Effector memory CD8-positive, alpha-beta T cell (primary cell): Measurements from ENCODE around the gene MAD2L1BP.

ENCODE experiments used
- ATAC-seq: fragments of 150-1000 bp; cut with Tn5 transposase; replicated peaks from 2 replicates; pipeline ENCODE4 v1.10.0; 2021; ENCODE audit warnings: mild to moderate bottlenecking, moderate library complexity
- DNase-seq, 3 experiments: peaks; one replicate each; pipeline ENCODE4 v3.0.0; 2021
- H3K27ac Mint-ChIP-seq, 2 donors: one replicate each; pipeline ENCODE4 v1.8.0; 2022; ENCODE audit warnings: mild to moderate bottlenecking in 2 of 2, mixed read lengths in 2 of 2, moderate library complexity in 2 of 2
- H3K27me3 Mint-ChIP-seq, 2 donors: one replicate each; pipeline ENCODE4 v1.8.0; 2022; ENCODE audit warnings: mixed read lengths in 2 of 2
- H3K36me3 Mint-ChIP-seq: one replicate; pipeline ENCODE4 v1.8.0; 2022; ENCODE audit warnings: mild to moderate bottlenecking, moderate library complexity, mixed read lengths; ENCODE audit not compliant: insufficient read depth
- H3K4me1 Mint-ChIP-seq, 2 donors: one replicate each; pipeline ENCODE4 v1.8.0; 2022; ENCODE audit warnings: low read depth in 2 of 2, mixed read lengths in 2 of 2
- H3K4me3 Mint-ChIP-seq, 2 donors: one replicate each; pipeline ENCODE4 v1.8.0; 2022; ENCODE audit warnings: mild to moderate bottlenecking in 2 of 2, mixed read lengths in 2 of 2, moderate library complexity in 2 of 2
- H3K9me3 Mint-ChIP-seq, 2 donors: one replicate each; pipeline ENCODE4 v1.8.0; 2022; ENCODE audit warnings: mixed read lengths in 2 of 2

Gene MAD2L1BP

DNA sequence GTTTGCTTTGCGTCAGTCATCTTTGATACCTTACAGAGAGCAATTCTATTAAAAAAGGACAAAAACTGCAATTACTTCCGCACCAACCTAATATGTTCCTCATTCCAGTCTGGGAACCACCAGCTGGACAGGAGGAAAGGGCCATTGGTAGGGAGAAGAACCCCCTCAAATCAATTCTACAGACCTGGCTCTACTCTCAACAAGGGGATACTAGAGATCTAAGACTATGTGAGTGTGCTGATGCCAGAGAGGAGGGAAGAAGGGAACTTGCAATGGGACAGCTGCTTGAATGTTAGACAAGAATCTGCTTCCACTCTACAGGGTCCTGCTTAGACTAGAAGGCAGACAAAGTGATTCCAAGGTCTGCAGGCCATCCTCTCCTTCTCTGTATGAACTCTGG is 38.7 kb downstream of the MAD2L1BP start:
- no peak for ATAC-seq
- Mint-ChIP-seq H3K4me3 (no peak overlapping the region), H3K4me1 (no peaks in the 10 kb centered on the region), H3K9me3 (no peaks in the 10 kb centered on the region), H3K27me3 (no peaks in the 10 kb centered on the region), H3K36me3 (peaks cover 52% of the 10 kb centered on the region), H3K27ac (no peak overlapping the region)
- DNase-seq: no peak

DNA sequence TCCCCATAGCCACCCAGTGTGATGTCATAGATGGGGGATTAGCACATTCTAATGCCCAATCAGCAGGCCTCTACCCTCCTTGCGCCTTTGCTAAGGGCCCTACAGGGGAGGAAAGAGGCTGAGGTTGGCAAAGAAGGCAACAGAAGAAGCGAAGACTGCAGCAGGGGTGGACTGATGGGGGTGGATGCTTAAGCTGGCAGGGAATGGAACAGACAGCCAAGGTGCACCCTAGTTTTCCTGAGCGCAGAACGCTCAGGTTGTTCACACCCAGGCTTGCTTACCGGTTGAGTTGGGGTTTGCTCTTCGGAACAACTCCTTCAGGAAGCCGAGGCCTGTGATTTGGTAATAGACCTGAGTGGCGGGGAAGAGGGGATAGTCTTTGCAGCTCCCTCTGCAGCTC is 39.3 kb downstream of the MAD2L1BP start:
- H3K36me3 Mint-ChIP-seq: peaks cover 55% of the 10 kb centered on the region
- no peak overlapping the region for H3K4me3 Mint-ChIP-seq
- no peak for DNase-seq
- no peaks in the 10 kb centered on the region for H3K4me1 Mint-ChIP-seq
- H3K9me3 Mint-ChIP-seq: no peaks in the 10 kb centered on the region
- H3K27ac Mint-ChIP-seq: peak overlapping the region in 1 of 2 donors; percentile 57
- ATAC-seq: no peak
- no peaks in the 10 kb centered on the region for H3K27me3 Mint-ChIP-seq

DNA sequence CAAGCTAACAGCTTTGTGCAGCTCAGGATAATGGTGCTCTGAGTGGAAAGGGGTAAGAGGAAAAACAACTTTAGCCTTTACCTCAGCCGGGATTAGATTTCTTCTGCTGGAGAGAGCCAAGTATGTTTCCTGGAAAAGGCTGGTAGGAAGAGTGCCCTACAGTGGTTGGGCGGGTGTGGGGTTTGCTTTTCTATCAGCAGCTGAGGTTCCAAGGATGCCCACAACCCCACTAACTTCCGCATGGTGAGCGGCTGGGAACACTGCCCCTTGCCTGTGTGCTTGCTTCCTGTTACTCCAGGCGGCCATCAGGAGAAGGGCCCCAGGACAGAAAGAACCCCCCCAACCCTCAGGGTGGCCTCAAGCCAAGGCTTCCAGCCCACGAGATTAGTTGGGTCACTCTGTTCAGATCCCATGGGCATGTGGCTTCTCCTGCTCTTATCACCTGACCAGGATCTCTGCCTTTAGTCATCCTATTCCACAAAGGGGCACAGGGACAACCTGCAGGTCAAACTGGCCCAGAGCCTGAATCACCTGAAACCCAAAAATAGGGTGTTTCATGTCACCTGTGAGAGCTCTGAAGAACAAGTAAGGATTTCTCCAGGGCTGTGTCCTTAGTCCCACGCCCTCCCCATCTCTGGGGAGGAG is 41.4 kb downstream of the MAD2L1BP start:
- Mint-ChIP-seq H3K27me3 (no peaks in the 10 kb centered on the region), H3K4me3 (no peak overlapping the region), H3K36me3 (peaks cover 55% of the 10 kb centered on the region), H3K4me1 (peaks cover 0 to 1% of the 10 kb centered on the region in 2 donors), H3K27ac (no peak overlapping the region), H3K9me3 (no peaks in the 10 kb centered on the region)
- no peak for DNase-seq
- ATAC-seq: no peak

DNA sequence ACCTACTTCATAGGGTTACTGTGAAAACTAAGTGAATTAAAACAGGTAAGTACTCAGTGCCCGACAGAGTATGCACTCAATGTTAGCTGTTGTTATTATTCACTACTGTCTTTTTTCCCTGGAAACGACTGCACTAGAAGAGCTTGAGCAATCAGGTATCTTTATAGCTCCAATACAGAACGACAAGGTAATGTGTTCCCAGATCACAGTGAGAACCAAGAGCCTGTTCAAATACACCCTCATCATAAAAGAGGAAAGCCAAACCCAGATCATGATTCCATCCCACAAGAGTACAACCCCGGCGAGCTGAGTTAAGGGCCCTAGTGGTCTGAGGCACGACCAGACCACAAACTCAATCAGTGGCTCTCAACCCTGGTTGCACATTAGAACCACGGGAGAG is 42.1 kb downstream of the MAD2L1BP start:
- Mint-ChIP-seq H3K9me3 (no peaks in the 10 kb centered on the region), H3K27me3 (no peaks in the 10 kb centered on the region), H3K4me3 (no peak overlapping the region), H3K27ac (no peak overlapping the region), H3K36me3 (peaks cover 48% of the 10 kb centered on the region), H3K4me1 (peaks cover 2 to 8% of the 10 kb centered on the region in 2 donors)
- no peak for DNase-seq
- no peak for ATAC-seq

DNA sequence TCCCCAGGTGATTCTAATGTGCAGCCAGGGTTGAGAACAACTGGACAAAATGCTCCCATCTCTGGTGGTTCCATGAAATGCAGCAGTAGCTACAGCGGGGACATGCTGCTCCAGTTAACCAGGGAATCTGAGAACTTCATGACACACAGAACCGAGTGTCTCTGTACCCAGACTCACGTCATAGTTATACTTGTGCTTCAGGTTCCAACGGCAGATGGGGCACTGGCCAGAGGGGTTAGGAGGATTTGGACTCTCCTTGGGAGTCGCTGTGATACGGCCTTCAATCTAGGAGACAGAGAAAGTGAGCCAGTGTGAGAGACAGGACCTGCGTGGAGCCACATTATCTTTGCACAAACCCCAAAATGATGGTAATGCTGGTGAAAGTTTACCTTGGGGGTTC is 42.7 kb downstream of the MAD2L1BP start:
- no peak for DNase-seq
- ATAC-seq: no peak
- peaks cover 6 to 13% of the 10 kb centered on the region in 2 donors for H3K4me1 Mint-ChIP-seq
- H3K4me3 Mint-ChIP-seq: no peak overlapping the region
- no peak overlapping the region for H3K27ac Mint-ChIP-seq
- H3K36me3 Mint-ChIP-seq: peaks cover 45% of the 10 kb centered on the region
- no peaks in the 10 kb centered on the region for H3K9me3 Mint-ChIP-seq
- H3K27me3 Mint-ChIP-seq: no peaks in the 10 kb centered on the region

DNA sequence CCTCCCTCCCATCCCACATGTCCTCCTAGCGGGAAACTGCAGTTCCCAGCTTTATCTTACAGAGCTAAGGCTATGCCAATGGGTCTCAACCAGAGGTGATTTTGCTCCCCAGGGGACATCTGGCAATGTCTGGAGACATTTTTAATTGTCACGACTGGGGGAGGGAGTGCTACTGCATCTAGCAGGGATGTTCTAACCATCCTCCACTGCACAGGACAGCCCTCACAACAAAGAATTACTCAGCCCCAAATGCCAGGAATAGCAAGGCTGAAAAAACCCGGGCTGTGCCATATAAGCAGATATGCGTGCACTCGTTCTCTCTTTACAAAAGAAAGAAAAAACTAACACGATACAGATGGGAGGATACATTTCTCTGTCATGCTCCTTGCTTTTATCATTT is 43.4 kb downstream of the MAD2L1BP start:
- Mint-ChIP-seq H3K4me3 (no peak overlapping the region), H3K4me1 (peaks cover 10 to 18% of the 10 kb centered on the region in 2 donors), H3K9me3 (no peaks in the 10 kb centered on the region), H3K36me3 (peaks cover 39% of the 10 kb centered on the region), H3K27me3 (no peaks in the 10 kb centered on the region), H3K27ac (no peak overlapping the region)
- no peak for DNase-seq
- ATAC-seq: no peak

DNA sequence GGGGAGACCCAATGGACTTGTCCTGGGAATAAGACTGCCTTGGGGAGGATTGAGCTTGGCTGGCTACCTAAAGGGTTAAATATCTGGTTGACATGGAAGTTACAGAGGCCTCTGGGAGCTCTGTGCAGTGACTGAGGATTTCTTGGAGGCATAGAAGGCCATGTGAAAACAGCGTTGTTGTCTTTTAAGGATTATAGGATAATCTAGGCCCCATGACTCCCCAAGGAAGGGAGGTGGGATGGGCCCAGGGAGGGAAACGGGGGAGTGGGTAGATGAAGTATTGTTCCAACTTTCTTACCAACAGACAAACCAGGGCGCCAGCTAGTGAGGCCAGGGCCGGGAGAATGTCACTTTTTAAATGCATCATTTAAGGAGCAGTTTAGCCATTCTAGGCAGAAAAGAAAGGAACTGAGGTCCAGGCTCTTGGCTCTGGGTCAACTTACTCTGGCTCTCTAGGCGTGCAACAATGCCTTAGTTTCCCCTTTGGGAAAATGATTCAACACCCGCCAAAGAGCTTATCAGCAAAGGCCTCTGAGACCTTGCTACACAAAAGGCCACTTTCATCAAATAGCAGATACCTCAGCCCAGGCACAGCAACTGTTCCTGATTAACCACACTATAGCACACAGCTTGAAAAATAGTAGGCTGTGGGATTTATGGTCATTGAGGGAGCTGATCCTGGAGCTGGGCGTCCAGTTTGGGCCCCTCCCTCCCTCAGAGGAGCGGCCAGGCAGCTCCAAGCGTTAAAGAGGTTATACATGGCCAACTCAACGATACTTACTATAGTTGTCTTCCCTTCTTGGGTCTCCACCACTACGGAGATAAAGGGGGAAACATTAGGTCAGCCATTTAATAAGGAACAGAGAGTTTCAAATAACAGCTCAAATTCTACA is 44.9 kb downstream of the MAD2L1BP start:
- Mint-ChIP-seq H3K4me3 (no peak overlapping the region), H3K27me3 (no peaks in the 10 kb centered on the region), H3K27ac (no peak overlapping the region), H3K9me3 (no peaks in the 10 kb centered on the region), H3K4me1 (peaks cover 14 to 30% of the 10 kb centered on the region in 2 donors), H3K36me3 (peaks cover 27% of the 10 kb centered on the region)
- ATAC-seq: no peak
- DNase-seq: no peak

DNA sequence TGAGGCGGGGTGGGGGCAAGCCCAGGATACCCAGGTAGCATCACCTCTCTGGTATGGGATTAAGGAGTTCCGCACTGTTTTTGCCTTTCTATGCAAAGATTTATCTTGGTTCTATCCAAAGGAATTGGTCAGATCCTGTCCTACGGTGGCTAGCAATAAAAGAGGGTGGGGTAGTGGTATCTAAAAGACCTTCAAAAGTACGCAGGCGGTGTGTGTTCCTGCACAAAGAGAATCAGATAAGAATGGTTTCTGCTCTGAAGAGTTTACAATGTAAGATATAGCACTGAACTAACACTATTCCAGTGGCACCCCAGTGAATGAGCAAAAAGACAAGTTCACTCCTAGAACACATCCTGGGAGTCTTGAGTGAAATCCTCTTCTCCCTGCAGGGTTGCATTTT is 45.7 kb downstream of the MAD2L1BP start:
- no peak for ATAC-seq
- peaks cover 15 to 34% of the 10 kb centered on the region in 2 donors for H3K4me1 Mint-ChIP-seq

DNA sequence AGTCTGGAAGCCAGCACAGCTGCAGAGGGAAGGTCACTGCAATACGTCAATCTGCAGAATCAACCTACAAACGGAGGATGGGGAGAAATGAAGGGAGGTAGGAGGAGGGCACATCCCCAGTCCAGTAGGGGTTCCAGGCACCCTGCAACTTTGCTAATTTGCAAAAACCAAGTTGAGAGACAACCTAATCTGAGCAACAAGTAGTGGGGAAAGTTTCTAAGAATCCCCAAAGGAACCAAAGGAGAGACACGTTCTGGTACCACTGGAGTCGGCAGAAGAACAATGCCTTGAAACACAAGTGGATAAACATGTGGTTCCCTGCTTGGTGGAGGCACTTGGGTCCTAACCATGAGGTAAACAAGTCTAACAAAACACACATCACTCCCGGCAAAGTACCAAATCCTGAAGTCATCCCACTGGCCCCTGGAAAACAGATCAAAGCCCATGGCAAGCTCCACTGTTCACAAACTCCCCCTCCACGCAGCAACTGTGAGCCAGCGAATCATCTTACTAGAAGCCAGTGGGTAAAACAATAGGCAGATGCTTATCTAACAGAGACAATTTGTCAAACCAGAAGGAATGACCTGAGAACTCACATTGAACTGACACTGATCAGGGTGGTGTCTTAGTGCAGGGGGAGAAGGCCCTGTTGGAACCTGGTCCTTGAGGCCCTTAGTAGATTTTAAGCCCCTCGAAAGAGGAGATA is 47.2 kb downstream of the MAD2L1BP start:
- H3K27me3 Mint-ChIP-seq: no peaks in the 10 kb centered on the region

More for the DNA sequence above, 45.7 kb downstream of the MAD2L1BP start:
- Mint-ChIP-seq H3K9me3 (no peaks in the 10 kb centered on the region), H3K36me3 (peaks cover 28% of the 10 kb centered on the region), H3K27ac (no peak overlapping the region), H3K4me3 (no peak overlapping the region), H3K27me3 (no peaks in the 10 kb centered on the region)
- no peak for DNase-seq

DNA sequence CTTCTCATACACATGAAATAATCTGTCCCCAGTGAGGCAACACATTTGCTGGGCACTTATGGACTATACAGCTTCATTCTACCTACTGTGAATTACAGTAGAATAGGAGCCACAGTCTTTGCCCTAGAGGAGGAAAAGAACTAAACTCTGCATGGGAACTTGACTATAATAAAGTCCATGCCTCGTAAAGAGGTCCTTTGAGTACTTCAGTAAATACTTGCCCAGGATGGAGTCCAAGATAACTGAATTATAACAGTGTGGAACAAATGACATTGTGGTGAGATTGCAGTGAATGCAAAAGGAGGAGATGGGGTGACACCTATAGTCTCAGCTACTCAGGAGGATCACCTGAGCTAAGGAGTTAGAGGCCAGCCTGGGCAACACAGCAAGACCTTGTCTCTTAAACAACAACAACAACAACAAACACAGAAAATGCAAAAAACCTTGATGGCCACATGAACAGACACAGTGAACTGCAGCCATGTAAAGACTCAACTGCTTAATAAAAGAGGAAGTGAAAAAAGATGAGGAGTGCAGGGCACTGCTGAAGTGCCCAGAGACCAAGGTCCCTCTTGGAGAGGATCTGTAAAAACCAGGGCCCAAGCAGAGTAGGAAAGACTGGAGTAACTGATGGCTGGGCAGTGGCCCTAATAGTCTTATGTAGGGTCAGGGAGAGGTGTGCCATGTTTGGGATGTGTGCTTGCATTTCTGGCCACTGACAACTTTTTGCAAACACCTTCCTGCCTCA is 48.2 kb downstream of the MAD2L1BP start:
- Mint-ChIP-seq H3K4me1 (peaks cover 26 to 51% of the 10 kb centered on the region in 2 donors), H3K27me3 (no peaks in the 10 kb centered on the region), H3K36me3 (peaks cover 11% of the 10 kb centered on the region), H3K4me3 (no peak overlapping the region), H3K9me3 (no peaks in the 10 kb centered on the region), H3K27ac (peak overlapping the region in 1 of 2 donors; percentile 2)
- no peak for DNase-seq
- no peak for ATAC-seq

More for the DNA sequence above, 47.2 kb downstream of the MAD2L1BP start:
- Mint-ChIP-seq H3K36me3 (peaks cover 19% of the 10 kb centered on the region), H3K4me3 (no peak overlapping the region), H3K27ac (peak overlapping the region in 1 of 2 donors; percentile 10), H3K9me3 (no peaks in the 10 kb centered on the region), H3K4me1 (peaks cover 23 to 46% of the 10 kb centered on the region in 2 donors)
- ATAC-seq (no peak), DNase-seq (no peak)

DNA sequence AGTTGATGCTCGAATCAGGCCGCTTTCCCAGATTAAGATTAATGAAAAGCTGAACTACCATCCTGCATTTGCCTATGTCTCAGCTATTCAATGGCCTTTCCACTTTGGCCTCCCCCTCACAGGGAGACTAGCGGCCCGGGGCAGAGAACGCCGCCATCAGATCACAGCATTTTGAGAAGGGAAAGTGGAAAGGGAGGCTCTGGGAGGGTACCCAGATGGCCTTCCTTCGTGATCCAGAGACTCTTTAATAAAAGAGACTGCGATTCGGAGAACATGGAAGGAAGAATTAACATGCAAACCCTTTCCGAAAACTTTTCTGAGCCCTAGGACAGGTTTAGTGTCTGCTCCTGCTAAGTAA is 51.4 kb downstream of the MAD2L1BP start:
- H3K27ac Mint-ChIP-seq: peak overlapping the region; percentile 94
- H3K36me3 Mint-ChIP-seq: peaks cover 3% of the 10 kb centered on the region
- H3K4me1 Mint-ChIP-seq: peaks cover 26 to 51% of the 10 kb centered on the region in 2 donors
- no peaks in the 10 kb centered on the region for H3K9me3 Mint-ChIP-seq
- H3K4me3 Mint-ChIP-seq: peak overlapping the region; percentile 92 to 94
- ATAC-seq (no peak), DNase-seq (no peak)
- H3K27me3 Mint-ChIP-seq: no peaks in the 10 kb centered on the region

DNA sequence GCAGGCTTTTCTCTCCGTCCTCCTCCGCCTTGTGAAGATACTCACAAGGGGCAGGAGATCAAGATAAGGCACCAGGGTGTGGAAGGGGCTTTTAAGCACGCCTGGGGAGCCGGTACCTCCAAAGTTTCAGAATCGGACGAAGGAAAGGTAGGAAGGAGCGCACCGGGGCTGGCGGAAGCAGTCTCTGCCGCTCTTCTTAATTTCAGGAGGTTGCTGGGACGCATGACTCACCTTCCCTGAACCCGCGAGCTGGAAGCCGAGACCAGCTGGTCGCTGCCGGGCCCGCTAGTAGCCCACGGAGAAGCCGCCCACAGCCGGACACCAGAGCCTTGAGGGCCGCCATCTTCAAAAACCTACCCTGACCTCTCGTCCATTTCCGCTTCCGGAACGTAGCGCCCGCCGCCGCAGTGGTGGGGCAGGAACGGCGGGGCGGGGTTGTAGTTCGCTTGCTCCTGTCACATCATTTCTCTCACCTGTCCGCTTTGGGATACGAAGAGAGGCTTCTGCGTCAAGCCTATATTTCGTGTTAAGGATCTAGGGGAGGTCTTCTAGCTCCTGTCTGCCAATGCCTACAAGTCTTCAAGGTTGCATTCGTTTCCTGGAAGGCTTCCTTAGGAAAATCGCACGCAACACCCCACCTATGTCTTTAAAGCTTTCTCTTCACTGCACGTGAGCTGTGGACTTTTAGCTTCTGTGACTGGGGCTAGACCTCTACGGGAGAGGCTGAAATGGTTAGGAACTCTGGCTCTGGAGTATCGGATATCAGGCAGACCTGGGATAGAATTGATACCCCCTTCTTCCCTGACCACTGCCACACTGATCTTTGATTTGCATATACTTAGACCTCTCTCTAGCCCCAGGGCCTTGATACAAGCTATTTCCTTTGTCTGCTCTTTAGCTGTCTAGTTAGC is 52.1 kb downstream of the MAD2L1BP start, which contains the start of gene MRPS18A:
TSS of gene MRPS18A (minus strand) at position 355 of the 911 bp plus-strand sequence. CDS start at position 343, 12 bp downstream.
- Mint-ChIP-seq H3K36me3 (peaks cover 3% of the 10 kb centered on the region), H3K4me3 (peak within 1 kb of the TSS; percentile 92 to 94), H3K4me1 (peaks cover 24 to 44% of the 10 kb centered on the region in 2 donors), H3K9me3 (no peaks in the 10 kb centered on the region), H3K27me3 (peaks cover 0 to 5% of the 10 kb centered on the region in 2 donors), H3K27ac (peak within 1 kb of the TSS; percentile 94)
- peak; percentile 98 for ATAC-seq
- DNase-seq: peak; percentile 68 to 72 (median 70)
